BJ (cell line): ENCODE data around the gene DNM3. TPM values are rescaled to one million over a fixed set of nuclear protein-coding genes. Genes with fewer than 3 reads are reported as not detected.

Source experiments
- CTCF ChIA-PET: fragments of 350-600 bp; formaldehyde crosslinking; extraction: SDS; loops from one replicate; lab custom pipeline; 2021; ENCODE audit warnings: antibody characterized with exemption, inconsistent platforms; lab: Yijun Ruan, JAX
- POLR2A ChIA-PET: fragments of 300-600 bp; sonication (Branson Sonifier 250); formaldehyde crosslinking; extraction: SDS; loops from one replicate; lab custom pipeline; 2021; ENCODE audit warnings: antibody characterized with exemption; lab: Charles Lee
- DNase-seq: peaks from one replicate; pipeline ENCODE4 v3.0.0-alpha.2; 2011; ENCODE audit warnings: low read depth
- H3K27me3 ChIP-seq: 2 replicates; pipeline ENCODE4 v1.6.0; 2011; ENCODE audit warnings: low read length; ENCODE audit not compliant: control insufficient read depth, insufficient read depth
- H3K36me3 ChIP-seq: 2 replicates; pipeline ENCODE4 v1.5.1; 2011; ENCODE audit warnings: low read length; ENCODE audit not compliant: control insufficient read depth, insufficient read depth
- H3K4me3 ChIP-seq: 2 replicates; pipeline ENCODE4 v1.5.1; 2011; ENCODE audit warnings: low read depth, mild to moderate bottlenecking, control low read depth, low read length
- CTCF ChIP-seq: IDR thresholded peaks from 2 replicates; pipeline ENCODE4 v1.5.1; 2011; ENCODE audit warnings: low read depth, mild to moderate bottlenecking, control low read depth, inconsistent platforms, low read length, moderate library complexity; ENCODE audit not compliant: insufficient read depth
- polyA plus RNA-seq: library from polyadenylated mRNA; depleted of rRNA; stranded (reverse); fragments of >200 nt; gene quantifications from 2 replicates; pipeline ENCODE4 v1.2.3, GENCODE V29; 2011

DNM3 gene
- polyA plus RNA-seq, 1 experiment = 0.26 TPM

GRCh38 chr1:172252321-172252720 lies 411.0 kb downstream of the DNM3 start:
- Histone ChIP-seq H3K36me3 (no peaks in the 10 kb centered on the region), H3K4me3 (no peak overlapping the region), H3K27me3 (no peaks in the 10 kb centered on the region)
- DNase-seq = no peak
- ChIA-PET CTCF (interaction anchor here (0.6 to 1.6 kb wide), 2 partner anchors 15 to 43 kb away, joined by 3 read pairs; no protein-coding TSS in a partner anchor), POLR2A (no interaction called here)
- no peak for TF ChIP-seq CTCF

- Histone ChIP-seq H3K36me3 (no peaks in the 10 kb centered on the region), H3K27me3 (no peaks in the 10 kb centered on the region), H3K4me3 (no peak overlapping the region)
- CTCF ChIA-PET = interaction anchor here (0.6 kb wide), 1 partner anchor 43 kb away, joined by 3 read pairs; no protein-coding TSS in a partner anchor
- POLR2A ChIA-PET = no interaction called here
- TF ChIP-seq CTCF = no peak
- no peak for DNase-seq
Observed at GRCh38 chr1:172252958-172253357, 411.7 kb downstream of the DNM3 start.

GRCh38 chr1:172254521-172255222 lies 413.4 kb downstream of the DNM3 start:
- POLR2A ChIA-PET = no interaction called here
- TF ChIP-seq CTCF = no peak
- no peaks in the 10 kb centered on the region for H3K36me3 ChIP-seq
- CTCF ChIA-PET = interaction anchor here (0.6 to 0.8 kb wide), 2 partner anchors 19 to 56 kb away, joined by 3 read pairs; no protein-coding TSS in a partner anchor
- no peaks in the 10 kb centered on the region for H3K27me3 ChIP-seq
- DNase-seq = peak; percentile 83
- H3K4me3 ChIP-seq = no peak overlapping the region

GRCh38 chr1:172255223-172255560 lies 413.9 kb downstream of the DNM3 start:
- ChIA-PET POLR2A (no interaction called here), CTCF (interaction anchor here (0.8 kb wide), 1 partner anchor 19 kb away, joined by 3 read pairs; no protein-coding TSS in a partner anchor)
- H3K4me3 ChIP-seq = no peak overlapping the region
- no peak for TF ChIP-seq CTCF
- no peak for DNase-seq
- H3K27me3 ChIP-seq = no peaks in the 10 kb centered on the region
- H3K36me3 ChIP-seq = no peaks in the 10 kb centered on the region

GRCh38 chr1:172265905-172266304 lies 424.6 kb downstream of the DNM3 start:
- H3K27me3 ChIP-seq = no peaks in the 10 kb centered on the region
- no peak for TF ChIP-seq CTCF
- no peaks in the 10 kb centered on the region for H3K36me3 ChIP-seq
- CTCF ChIA-PET = interaction anchor here (1.6 kb wide), 1 partner anchor 9 kb away, joined by 5 read pairs; no protein-coding TSS in a partner anchor
- POLR2A ChIA-PET = no interaction called here
- DNase-seq = no peak
- H3K4me3 ChIP-seq = no peak overlapping the region
